Activated CD4-positive, alpha-beta T cell treated with anti-CD3 and anti-CD28 coated beads, Interleukin-2, amount 50 U/mL, for 16 hours (primary cell): ENCODE data around the gene ZBED4.
"Not testable (repeated sequence)": the region's sequence is repeated elsewhere in the genome, so short reads cannot be mapped to it uniquely, and the experiment has no call there.

Experiments used
- DNase-seq: peaks from one replicate; pipeline ENCODE4 v3.0.0-alpha.2; 2020

ZBED4 gene

GRCh38 chr22:49852898-49853894 lies at the start of gene ZBED4:
ZBED4 (plus strand) TSS chr22:49853844; CDS start chr22:49883663, 29,819 bp downstream.
- DNase-seq, result peak; percentile 99

- DNase-seq, result no peak
These were observed 46.5 kb upstream of the ZBED4 start for GRCh38 chr22:49807129-49807528.

- DNase-seq, result peak; percentile 54
These were observed 45.6 kb upstream of the ZBED4 start for GRCh38 chr22:49807780-49808708.

- DNase-seq, result no peak
These were observed 43.2 kb upstream of the ZBED4 start for GRCh38 chr22:49810363-49811019.

- DNase-seq, result no peak
These were observed 42.4 kb upstream of the ZBED4 start for GRCh38 chr22:49811020-49811791.

GRCh38 chr22:49812838-49813237 lies 40.8 kb upstream of the ZBED4 start:
- no peak for DNase-seq

- DNase-seq, result no peak
These were observed 39.4 kb upstream of the ZBED4 start for GRCh38 chr22:49814164-49814686.

GRCh38 chr22:49814856-49815255 lies 38.8 kb upstream of the ZBED4 start:
- DNase-seq, result no peak

GRCh38 chr22:49815641-49816091 lies 38.0 kb upstream of the ZBED4 start:
- DNase-seq, result peak; percentile 74

GRCh38 chr22:49817359-49817758 lies 36.3 kb upstream of the ZBED4 start:
- no peak for DNase-seq

- no peak for DNase-seq
These were observed 32.7 kb upstream of the ZBED4 start for GRCh38 chr22:49820984-49821383.

GRCh38 chr22:49821741-49822140 lies 31.9 kb upstream of the ZBED4 start:
- not testable (repeated sequence) for DNase-seq

GRCh38 chr22:49823289-49824045 lies 30.2 kb upstream of the ZBED4 start:
- no peak for DNase-seq

- DNase-seq, result peak; percentile 53
These were observed 29.3 kb upstream of the ZBED4 start for GRCh38 chr22:49824185-49824925.

- no peak for DNase-seq
These were observed 28.7 kb upstream of the ZBED4 start for GRCh38 chr22:49824936-49825335.

GRCh38 chr22:49825436-49825835 lies 28.2 kb upstream of the ZBED4 start:
- DNase-seq, result no peak

GRCh38 chr22:49825944-49826602 lies 27.6 kb upstream of the ZBED4 start:
- DNase-seq, result peak; percentile 72

GRCh38 chr22:49826603-49827270 lies 26.9 kb upstream of the ZBED4 start:
- no peak for DNase-seq

- no peak for DNase-seq
These were observed 26.3 kb upstream of the ZBED4 start for GRCh38 chr22:49827271-49827852.
